Gastroesophageal sphincter (tissue), 4 donors: ENCODE data around the gene POLN. TPM values are rescaled to one million over a fixed set of nuclear protein-coding genes. Genes with fewer than 3 reads are reported as not detected.
"Not testable (repeated sequence)": the region's sequence is repeated elsewhere in the genome, so short reads cannot be mapped to it uniquely, and the experiment has no call there.

Experiments used
- ATAC-seq: fragments of 150-250 bp; one replicate; pipeline ENCODE4 v1.9.1; 2016; ENCODE audit warnings: mild to moderate bottlenecking, moderate library complexity
- H3K27ac ChIP-seq, 4 donors: fragments of 200-600 bp; sonication (generic) in 3 of 4; 1 replicate in 3 of 4; 2 replicates in 1 of 4; pipeline ENCODE4 v1.5.1; 2016 to 2019
- H3K27me3 ChIP-seq: fragments of 200-600 bp; sonication (generic); one replicate; pipeline ENCODE4 v1.5.1; 2019
- H3K36me3 ChIP-seq, 2 donors: fragments of 200-600 bp; sonication (generic); one replicate each; pipeline ENCODE4 v1.5.1; 2019; ENCODE audit warnings: control low read depth in 1 of 2
- H3K4me1 ChIP-seq, 3 donors: fragments of 200-600 bp; sonication (generic); 1 replicate in 2 of 3; 2 replicates in 1 of 3; pipeline ENCODE4 v1.5.1; 2016 to 2019; ENCODE audit warnings: control low read depth in 2 of 3
- H3K4me3 ChIP-seq, 2 donors: fragments of 200-600 bp; sonication (generic); one replicate each; pipeline ENCODE4 v1.5.1; 2019; ENCODE audit warnings: mild to moderate bottlenecking in 1 of 2, moderate library complexity in 1 of 2
- H3K9me3 ChIP-seq, 3 donors: fragments of 200-600 bp; sonication (generic); one replicate each; pipeline ENCODE4 v1.5.1; 2017 to 2019; ENCODE audit warnings: control low read depth in 2 of 3
- CTCF ChIP-seq, 4 experiments: fragments of 200-600 bp in 2 of 4; fragments of 450-650 bp in 2 of 4; sonication (generic) in 1 of 4; IDR thresholded peaks; one replicate each; pipeline ENCODE4 v1.5.1; 2017 to 2019; ENCODE audit warnings: antibody characterized with exemption in 4 of 4, mild to moderate bottlenecking in 2 of 4, moderate library complexity in 2 of 4
- EP300 ChIP-seq: sonication (generic); formaldehyde crosslinking; IDR thresholded peaks from one replicate; pipeline ENCODE4 v1.6.1; 2017; ENCODE audit warnings: antibody characterized with exemption, mild to moderate bottlenecking
- POLR2A ChIP-seq, 2 donors: fragments of 450-650 bp; IDR thresholded peaks; one replicate each; pipeline ENCODE4 v1.6.1; 2017; ENCODE audit warnings: antibody characterized with exemption in 2 of 2, mild to moderate bottlenecking in 2 of 2, moderate library complexity in 1 of 2
- POLR2AphosphoS5 ChIP-seq: sonication (generic); formaldehyde crosslinking; IDR thresholded peaks from one replicate; pipeline ENCODE4 v1.6.1; 2017; ENCODE audit warnings: antibody characterized with exemption
- WGBS, 2 donors: methylation state at CpG; one replicate each; pipeline ENCODE4 v1.1.5; 2018; ENCODE audit warnings: low coverage in 1 of 2; 5-methylcytosine and 5-hydroxymethylcytosine counted together
- total RNA-seq, 4 donors: library from RNA; depleted of rRNA; stranded (reverse); fragments of >200 nt; gene quantifications; one replicate each; pipeline ENCODE4 v1.1.0, GENCODE V29; 2016

Gene POLN
- total RNA-seq, 4 donors from 2014 or later, result 1.5 to 4.6 (median 2.6) TPM

GRCh38 chr4:2165391-2165790 lies 76.5 kb downstream of the POLN start:
- WGBS, 2 donors, result 92 to 95% methylated on average over 5 to 7 of the region's 7 CpGs
- peaks cover 0 to 49% of the 10 kb centered on the region in 2 donors for H3K36me3 ChIP-seq

GRCh38 chr4:2163311-2163821 lies 78.6 kb downstream of the POLN start:
- Histone ChIP-seq H3K36me3 (peaks cover 0 to 30% of the 10 kb centered on the region in 2 donors), H3K9me3 (no peaks in the 10 kb centered on the region), H3K27ac (no peak overlapping the region), H3K27me3 (no peaks in the 10 kb centered on the region), H3K4me3 (no peak overlapping the region), H3K4me1 (no peaks in the 10 kb centered on the region)
- ATAC-seq, result no peak
- TF ChIP-seq POLR2AphosphoS5 (no peak), EP300 (no peak), CTCF (IDR thresholded peaks at IDR 0.05) (no peak), POLR2A (IDR thresholded peaks at IDR 0.05) (no peak)
- 62 to 77% methylated on average over 10 of the region's 19 CpGs for WGBS, 2 donors

More at GRCh38 chr4:2165391-2165790, 76.5 kb downstream of the POLN start:
- Histone ChIP-seq H3K4me3 (no peak overlapping the region), H3K27ac (no peak overlapping the region), H3K4me1 (no peaks in the 10 kb centered on the region), H3K9me3 (no peaks in the 10 kb centered on the region), H3K27me3 (no peaks in the 10 kb centered on the region)
- no peak for TF ChIP-seq CTCF (IDR thresholded peaks at IDR 0.05)
- no peak for TF ChIP-seq POLR2AphosphoS5
- ATAC-seq, result no peak

- H3K27ac ChIP-seq, ATAC-seq: not testable (repeated sequence)
These were observed 80.7 kb downstream of the POLN start for GRCh38 chr4:2161092-2161703.

GRCh38 chr4:2159931-2160330 lies 82.0 kb downstream of the POLN start:
- Histone ChIP-seq H3K27ac (no peak overlapping the region), H3K27me3 (no peaks in the 10 kb centered on the region), H3K36me3 (peaks cover 0 to 2% of the 10 kb centered on the region in 2 donors), H3K4me1 (no peaks in the 10 kb centered on the region), H3K9me3 (no peaks in the 10 kb centered on the region), H3K4me3 (no peak overlapping the region)
- WGBS, 2 donors, result 16 to 87% methylated on average over 2 of the region's 2 CpGs
- TF ChIP-seq POLR2A (IDR thresholded peaks at IDR 0.05) (no peak), CTCF (IDR thresholded peaks at IDR 0.05) (no peak), POLR2AphosphoS5 (no peak), EP300 (no peak)
- ATAC-seq, result no peak

More at GRCh38 chr4:2161092-2161703, 80.7 kb downstream of the POLN start:
- H3K4me1 ChIP-seq, H3K27me3 ChIP-seq, H3K4me3 ChIP-seq, H3K9me3 ChIP-seq: not testable (repeated sequence)
- 90% methylated on average over 2 of the region's 40 CpGs; no CpG with 5 or more reads in 1 of the 2 donors for WGBS, 2 donors
- peaks cover 0 to 14% of the 10 kb centered on the region in 2 donors for H3K36me3 ChIP-seq

- H3K9me3 ChIP-seq, result no peaks in the 10 kb centered on the region
- no peaks in the 10 kb centered on the region for H3K36me3 ChIP-seq
- no peaks in the 10 kb centered on the region for H3K4me1 ChIP-seq
- no peak overlapping the region for H3K4me3 ChIP-seq
- 87 to 96% methylated on average over 6 of the region's 7 CpGs for WGBS, 2 donors
- no peak for ATAC-seq
- no peak for TF ChIP-seq EP300
- TF ChIP-seq POLR2A (IDR thresholded peaks at IDR 0.05), result no peak
- TF ChIP-seq POLR2AphosphoS5, result no peak
- no peak for TF ChIP-seq CTCF (IDR thresholded peaks at IDR 0.05)
- no peak overlapping the region for H3K27ac ChIP-seq
- H3K27me3 ChIP-seq, result no peaks in the 10 kb centered on the region
These were observed 86.7 kb downstream of the POLN start for GRCh38 chr4:2155246-2155645.
